ENCODE measurements around the gene ACSM6.
"Not testable (repeated sequence)": the region's sequence is repeated elsewhere in the genome, so short reads cannot be mapped to it uniquely, and the experiment has no call there.

Gene ACSM6

GRCh38 chr10:95217476-95217875 is 23.4 kb downstream of the ACSM6 start:
- no peak for DNase-seq

DNA sequence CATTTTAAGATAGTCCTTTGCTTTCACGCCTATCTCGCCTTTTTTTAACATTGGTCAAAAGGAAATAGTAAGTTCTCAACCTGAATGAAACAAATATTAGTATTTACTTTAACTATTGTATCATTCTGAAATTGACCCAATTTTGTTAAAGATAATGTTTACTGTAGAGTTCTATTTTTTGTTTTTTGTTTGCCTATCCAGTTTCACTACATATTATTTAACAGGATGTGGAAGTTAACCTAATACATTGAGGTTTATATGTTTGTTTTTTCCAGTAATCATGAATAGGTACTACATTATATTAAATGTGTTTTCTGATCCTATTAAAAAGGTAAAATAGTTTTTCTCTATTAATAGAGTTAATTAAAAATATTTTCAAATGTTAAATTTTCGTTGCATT is 26.5 kb downstream of the ACSM6 start:
- no peak for DNase-seq

GRCh38 chr10:95221124-95221523 is 27.1 kb downstream of the ACSM6 start:
- peak; percentile 48 for DNase-seq

DNA sequence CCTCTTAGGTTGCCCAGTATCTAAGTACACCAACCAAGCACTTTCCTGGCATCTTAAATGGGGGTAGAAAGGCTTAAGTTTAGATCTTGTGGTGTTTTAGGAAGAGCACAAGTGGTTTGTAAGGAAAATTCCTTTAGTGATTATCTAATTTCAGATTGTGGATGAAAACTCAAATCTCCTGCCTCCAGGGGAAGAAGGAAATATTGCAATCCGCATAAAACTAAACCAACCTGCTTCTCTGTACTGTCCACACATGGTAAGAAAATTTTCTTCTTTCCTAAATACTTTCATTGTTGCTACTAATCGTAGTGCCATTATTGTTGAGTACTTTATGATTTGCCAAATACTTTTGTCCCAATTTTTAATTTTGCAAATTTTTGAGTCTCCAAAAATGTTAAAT is 31.1 kb downstream of the ACSM6 start:
- DNase-seq: no peak

DNA sequence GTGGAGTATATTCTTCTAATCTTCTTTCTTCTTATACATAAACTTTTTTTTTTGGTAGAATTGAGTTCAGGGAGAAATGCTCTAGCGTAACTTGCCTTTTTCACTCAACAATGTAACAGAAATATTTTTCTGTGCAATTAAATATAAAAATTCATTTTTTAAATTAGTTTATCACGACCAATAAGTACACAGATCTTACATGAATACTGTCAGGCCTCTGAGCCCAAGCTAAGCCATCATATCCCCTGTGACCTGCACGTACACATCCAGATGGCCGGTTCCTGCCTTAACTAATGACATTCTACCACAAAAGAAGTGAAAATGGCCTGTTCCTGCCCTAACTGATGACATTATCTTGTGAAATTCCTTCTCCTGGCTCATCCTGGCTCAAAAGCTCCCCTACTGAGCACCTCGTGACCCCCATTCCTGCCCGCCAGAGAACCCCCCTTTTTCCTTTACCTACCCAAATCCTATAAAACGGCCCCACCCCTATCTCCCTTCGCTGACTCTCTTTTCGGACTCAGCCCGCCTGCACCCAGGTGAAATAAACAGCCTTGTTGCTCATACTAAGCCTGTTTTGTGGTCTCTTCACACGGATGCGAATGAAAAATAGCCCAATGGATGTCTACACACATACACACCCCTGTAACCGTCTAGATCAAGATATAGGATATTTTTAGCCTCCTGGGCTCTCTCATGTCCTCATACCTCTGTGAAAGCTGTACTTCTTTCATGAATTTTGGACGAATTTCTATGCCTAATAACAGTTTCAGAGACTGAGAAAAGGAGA is 35.1 kb downstream of the ACSM6 start:
- DNase-seq: not testable (repeated sequence)

DNA sequence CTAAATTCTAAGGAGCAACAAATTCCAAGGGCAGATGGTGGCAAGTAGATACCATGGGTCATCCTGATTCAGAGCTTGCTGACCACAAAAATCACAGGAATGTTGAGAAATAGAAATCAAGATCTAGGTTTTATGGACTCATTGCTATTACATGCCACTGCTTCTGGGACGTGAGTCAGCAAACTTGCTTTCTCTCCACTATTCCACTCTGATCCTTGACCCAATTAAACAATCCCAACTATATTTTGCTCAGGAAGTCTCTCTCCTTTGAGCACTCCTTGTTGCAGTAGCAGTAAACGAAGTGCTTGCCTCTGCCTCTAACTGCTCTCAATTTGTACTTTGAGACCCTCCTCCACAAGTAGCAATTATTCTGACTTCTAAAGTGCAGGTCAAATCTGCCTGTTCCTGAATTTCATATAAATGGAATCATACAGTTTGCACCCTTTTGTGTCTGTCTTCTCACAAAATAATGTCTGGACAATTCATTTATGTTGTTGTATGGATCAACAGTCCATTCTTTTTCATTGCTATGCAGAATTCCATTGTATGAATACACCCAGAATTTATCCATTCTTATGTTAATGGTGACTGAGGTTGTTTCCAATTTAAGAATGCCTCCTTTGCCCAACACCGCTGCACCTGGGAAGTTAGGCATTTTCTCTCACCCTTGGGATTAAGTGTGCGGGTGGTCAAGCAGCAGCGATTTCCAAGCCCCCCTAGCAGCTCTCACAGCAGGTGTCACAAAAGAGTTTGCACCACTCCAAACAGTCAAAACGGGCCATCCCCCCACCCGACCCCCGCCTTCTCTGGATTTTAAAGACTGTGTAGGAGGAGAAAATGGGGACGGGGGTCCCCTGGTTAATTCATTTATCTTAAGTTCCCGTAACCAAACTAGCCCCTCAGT is 35.9 kb downstream of the ACSM6 start:
- DNase-seq: peak; percentile 98

DNA sequence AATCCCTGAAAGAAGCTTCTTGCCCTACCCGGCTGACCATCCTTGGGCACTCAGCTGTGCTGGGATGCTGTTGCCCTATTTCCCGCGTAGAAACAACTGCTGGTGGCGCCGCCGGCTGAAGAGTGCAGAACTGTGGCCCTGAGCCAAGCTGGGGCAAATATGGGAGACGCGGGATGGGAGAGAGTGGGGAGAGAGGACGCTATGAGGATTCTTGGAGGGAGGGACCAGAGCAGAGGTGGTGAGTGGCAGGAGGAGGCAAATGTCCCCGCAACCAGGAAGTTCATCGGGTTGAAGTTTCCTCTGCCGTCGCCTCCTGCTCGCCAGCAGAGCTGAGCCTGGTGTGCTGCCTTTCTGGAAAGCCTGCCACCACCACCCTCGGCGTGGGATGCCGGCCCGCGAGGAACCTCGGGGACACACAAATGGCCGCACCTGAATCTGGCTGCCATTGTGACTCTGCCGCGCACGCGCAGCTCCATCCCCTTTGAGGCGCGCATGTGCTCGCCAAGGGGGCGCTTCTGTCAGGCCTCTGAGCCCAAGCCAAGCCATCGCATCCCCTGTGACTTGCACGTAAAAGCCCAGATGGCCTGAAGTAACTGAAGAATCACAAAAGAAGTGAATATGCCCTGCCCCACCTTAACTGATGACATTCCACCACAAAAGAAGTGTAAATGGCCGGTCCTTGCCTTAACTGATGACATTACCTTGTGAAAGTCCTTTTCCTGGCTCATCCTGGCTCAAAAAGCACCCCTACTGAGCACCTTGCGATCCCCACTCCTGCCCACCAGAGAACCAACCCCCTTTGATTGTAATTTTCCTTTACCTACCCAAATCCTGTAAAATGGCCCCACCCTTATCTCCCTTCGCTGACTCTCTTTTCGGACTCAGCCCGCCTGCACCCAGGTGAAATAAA is 36.9 kb downstream of the ACSM6 start:
- not testable (repeated sequence) for DNase-seq

- no peak for DNase-seq
Measured at GRCh38 chr10:95233377-95234034, 39.5 kb downstream of the ACSM6 start.

DNA sequence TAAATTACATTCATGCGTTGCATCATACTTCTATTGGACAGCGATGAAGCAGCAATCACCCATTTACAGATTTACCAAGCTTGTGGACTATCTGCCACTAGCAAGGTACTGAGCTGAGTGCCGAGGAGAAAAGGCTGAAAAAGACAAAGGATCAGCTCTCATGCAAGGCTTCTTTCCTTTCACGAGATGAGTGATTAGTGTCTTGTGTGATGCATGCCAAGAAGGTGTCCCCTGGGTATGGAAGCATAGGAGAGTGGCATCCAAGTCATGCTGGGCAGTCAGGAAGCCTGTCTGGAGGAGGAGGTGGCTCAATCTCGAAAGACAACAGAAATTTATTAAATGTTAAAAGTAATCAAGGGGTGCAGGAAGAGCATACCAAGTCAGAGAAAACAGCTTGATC is 40.9 kb downstream of the ACSM6 start:
- DNase-seq: no peak

DNA sequence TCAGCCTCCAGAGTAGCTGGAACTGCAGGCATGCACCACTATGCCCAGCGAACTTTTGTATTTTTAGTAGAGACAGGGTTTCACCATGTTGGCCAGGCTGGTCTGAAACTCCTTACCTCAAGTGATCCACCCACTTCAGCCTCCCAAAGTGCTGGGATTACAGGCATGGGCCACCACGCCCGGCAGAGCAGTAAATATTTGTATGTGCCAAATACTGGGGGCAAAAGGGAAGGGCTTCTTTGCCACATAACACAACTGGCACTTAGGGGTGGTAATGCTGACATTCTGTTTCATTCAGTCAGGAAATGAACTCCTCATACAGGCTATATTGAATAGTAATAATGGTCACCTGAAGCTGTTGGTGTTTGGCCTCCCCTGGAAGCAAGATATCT is 41.6 kb downstream of the ACSM6 start:
- no peak for DNase-seq

- peak; percentile 43 for DNase-seq
Measured at GRCh38 chr10:95236068-95236903, 42.2 kb downstream of the ACSM6 start.

GRCh38 chr10:95237376-95238170 is 43.5 kb downstream of the ACSM6 start:
- DNase-seq: no peak

DNA sequence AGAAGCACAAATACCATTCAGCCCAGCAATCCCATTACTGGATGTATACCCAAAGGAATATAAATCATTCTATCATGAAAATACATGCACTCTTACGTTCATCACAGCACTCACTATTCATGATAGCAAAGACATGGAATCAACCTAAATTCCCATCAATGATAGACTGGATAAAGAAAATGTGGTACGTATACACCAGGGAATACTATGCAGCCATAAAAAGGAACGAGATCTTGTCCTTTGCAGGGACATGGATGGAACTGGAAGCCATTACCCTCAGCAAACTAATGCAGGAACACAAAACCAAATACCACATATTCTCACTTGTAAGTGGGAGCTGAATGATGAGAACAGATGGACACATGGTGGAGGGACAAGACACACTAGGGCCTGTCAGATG is 46.1 kb downstream of the ACSM6 start:
- DNase-seq: not testable (repeated sequence)

DNA sequence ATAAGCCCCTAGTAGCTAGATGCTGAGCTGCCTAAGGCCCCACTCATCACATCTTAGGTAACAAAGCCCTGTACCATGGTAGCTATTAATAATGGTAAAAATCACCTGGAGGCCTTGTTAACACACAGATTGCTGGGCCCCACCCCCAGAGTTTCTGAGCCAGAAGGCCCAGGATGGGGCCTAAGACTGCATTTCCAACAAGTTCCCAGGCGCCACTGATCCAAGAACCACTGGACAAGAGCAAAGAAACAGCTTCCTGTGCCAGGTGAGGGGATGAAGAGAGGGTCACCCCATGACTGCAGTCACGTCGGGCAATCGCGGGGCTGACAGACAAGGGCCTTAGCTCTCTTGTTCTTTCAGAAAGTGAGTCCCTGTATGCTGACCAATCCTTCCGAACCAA is 46.8 kb downstream of the ACSM6 start:
- no peak for DNase-seq

- DNase-seq: no peak
Measured at GRCh38 chr10:95241533-95241932, 47.5 kb downstream of the ACSM6 start.

- peak; percentile 18 for DNase-seq
Measured at GRCh38 chr10:95242581-95243317, 48.7 kb downstream of the ACSM6 start.

GRCh38 chr10:95243318-95243617 is 49.2 kb downstream of the ACSM6 start:
- no peak for DNase-seq

- no peak for DNase-seq
Measured at GRCh38 chr10:95244152-95244551, 50.1 kb downstream of the ACSM6 start.

DNA sequence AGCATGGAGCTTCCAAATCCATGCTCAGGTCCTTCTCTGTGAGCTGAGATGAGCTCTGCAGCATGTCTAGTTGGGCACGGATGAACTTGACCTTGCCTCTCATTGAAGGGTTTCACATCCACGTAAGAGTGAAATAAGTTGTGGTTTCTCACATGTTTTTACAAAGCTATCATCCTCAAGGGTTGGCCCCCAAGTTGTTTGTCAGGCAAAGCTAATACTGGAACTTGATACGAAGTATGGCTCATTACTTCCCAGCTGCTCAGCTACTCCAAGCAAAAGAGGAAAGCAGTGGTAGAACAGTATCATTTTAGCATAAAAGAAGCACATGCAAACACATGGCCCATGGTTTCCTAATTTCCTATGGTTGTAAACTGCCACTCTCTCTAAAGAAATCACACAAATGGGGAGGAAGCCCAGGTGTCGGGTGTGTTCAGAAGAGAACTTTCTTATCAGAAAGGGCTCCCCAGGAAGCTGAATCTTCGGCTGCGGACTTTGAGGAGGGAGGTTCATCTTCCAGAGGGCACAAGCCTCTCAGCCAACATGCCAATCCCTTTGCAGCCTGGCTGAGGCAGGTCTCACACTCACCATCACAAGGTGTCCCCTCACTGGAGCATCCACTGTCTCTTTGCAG is 51.5 kb downstream of the ACSM6 start:
- DNase-seq: no peak
